Ureter (tissue), 1 donor: ENCODE results near the gene GMPPA. TPM values are rescaled to one million over a fixed set of nuclear protein-coding genes. Genes with fewer than 3 reads are reported as not detected.
A peak's percentile ranks its signal among the peaks of the same experiment; 100 is the strongest.

Experiments
- DNase-seq: peaks from one replicate; pipeline ENCODE4 v3.0.0-alpha.2; 2020; ENCODE audit warnings: low spot score
- total RNA-seq: library from RNA; stranded (reverse); gene quantifications from one replicate; pipeline ENCODE4 v1.2.4, GENCODE V29; 2023
- donor health status: DM: yes; HTN: yes; CAD: no.

GMPPA gene
- total RNA-seq, 1 donor from 2014 or later, result 31.9 TPM

GRCh38 chr2:219506153-219506801 is 7.6 kb downstream of the GMPPA start:
- no peak for DNase-seq

DNA sequence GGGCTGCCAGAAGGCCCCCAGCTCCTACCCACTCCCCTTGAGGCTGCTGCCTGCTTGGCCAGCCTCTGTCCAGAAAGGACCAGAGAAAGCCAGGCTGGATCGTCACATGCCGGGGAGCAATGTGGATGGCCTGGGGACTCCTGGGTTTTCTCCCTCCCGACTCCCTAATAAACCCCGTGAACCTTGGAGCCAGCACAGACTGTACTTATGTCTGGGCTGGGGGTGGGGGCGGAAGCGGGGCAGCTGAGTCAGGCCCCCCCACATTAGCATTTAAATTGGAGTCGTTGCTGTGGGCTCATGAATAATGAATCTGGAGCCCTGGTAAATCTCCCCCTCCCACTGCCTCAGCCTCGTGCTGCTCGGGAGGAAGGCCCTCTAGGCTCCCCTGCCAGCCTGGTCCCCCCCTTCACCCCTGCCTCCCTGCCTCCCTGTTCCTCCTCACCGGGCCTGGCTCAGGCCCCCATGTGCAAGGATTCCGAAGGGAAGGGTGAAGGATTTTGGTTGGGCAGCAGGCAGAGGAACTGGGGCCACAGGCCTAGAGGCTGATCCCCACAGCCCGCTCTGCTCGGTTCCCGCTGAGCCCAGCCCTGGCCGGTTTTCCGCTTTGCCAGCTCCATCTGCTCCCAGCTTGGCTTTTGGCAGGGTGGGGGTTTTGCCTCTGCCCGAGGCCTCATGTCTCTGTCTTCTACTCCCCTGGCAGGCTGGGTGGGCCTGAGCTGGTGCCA is 8.3 kb downstream of the GMPPA start:
- DNase-seq, result no peak

- no peak for DNase-seq
These were observed 9.1 kb downstream of the GMPPA start for GRCh38 chr2:219507581-219508443.

GRCh38 chr2:219508444-219508734 is 9.7 kb downstream of the GMPPA start:
- no peak for DNase-seq

- DNase-seq, result no peak
These were observed 10.5 kb downstream of the GMPPA start for GRCh38 chr2:219508971-219509779.

DNA sequence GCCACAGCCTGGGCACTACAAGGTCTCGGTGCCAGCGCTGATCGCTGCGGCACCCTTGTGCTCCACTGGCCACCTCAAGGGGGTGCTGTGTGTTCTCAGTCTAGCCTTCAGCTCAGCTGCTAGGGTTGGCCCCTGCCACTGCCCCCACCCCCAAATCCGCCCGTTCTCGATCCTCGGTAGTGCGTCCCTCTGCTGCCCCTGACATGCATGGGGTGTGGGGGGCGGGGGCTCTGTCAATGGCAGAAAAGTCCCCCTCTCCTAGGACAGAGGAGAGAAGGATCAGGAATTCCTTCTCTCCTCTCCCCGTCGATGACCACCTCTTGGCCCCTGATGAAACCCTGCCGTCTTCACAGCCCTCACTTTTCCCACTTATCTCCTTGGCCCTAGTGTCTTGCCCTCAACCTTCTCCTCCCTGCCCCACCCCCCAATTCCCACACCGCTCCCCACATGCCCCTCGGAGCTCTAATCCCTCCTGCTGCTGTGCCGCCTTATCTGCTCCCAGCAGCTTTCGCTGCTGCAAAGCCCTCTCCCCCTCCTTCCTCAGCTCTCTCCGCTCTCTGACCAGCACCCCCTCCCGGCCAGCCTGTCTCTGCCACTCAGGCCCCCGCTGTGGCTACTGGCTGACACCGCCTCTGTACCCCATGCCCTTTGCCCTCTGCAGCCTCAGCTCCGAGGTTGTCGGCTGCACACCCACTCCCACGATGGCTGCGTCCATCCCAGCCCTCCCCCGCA is 11.3 kb downstream of the GMPPA start:
- DNase-seq, result peak; percentile 63

- DNase-seq, result no peak
These were observed 11.9 kb downstream of the GMPPA start for GRCh38 chr2:219510512-219511135.

GRCh38 chr2:219511547-219512325 is 13.0 kb downstream of the GMPPA start:
- no peak for DNase-seq

DNA sequence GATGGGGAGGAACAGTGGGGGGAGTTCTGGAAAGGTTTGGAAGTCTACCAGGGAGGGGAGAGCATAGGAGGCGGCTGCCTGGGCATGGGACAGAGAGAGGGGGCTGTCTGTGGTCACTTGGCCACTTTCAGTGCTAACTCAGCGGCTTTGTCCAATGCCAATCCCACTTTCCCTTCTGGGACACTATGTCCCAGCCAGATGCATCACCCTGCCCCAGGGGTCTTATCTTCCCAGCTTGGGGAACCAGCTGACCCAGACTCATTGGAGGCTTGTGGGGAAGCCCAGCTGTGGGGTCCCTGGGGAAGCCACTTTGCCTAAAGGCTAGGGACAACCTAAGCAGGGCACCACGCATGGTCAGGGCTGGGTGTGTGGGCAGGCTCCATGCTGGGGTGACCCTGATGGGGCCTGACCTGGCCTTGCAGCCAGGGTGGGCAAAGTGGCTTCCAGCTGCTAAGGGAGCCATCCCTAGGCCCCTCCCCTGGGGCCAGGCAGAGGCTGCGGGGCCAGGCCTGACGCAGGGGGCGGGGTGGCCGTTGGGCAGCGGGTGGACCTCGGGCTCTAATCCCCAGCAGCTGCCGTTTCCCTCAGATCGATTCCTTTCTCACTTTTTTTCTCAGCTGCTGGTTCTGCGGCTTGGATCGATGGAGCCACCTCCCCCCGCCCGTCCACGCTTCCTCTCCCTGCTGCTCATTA is 14.0 kb downstream of the GMPPA start:
- no peak for DNase-seq

GRCh38 chr2:219513787-219514186 is 15.1 kb downstream of the GMPPA start:
- DNase-seq, result no peak

DNA sequence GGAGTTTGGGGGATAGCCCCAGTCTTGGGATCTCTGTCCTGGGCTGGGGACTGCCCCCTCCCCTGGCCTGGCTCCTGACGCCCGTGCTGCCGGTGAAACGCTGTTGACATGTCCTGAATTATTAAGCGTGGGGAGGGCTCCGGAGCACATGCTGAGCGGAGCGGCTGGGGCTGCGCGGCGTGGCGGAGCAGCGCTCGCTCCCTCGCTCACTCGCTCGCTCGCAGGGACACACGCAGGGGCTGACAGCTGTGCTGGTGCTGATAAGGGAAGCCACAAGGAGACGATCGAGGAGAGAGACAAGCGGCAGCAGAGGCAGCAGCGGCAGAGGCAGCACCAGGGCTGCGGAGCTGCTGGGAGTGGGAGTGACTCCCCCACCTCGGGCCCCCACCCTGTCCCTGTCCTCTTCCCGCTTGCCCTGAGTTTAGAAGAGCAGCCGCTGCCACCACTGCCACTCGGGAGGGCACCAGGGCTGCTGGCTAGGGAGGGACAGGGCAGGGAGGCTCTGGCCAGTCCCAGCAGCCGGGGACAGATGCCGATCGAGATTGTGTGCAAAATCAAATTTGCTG is 15.6 kb downstream of the GMPPA start, which contains the start of gene ASIC4:
Gene ASIC4, plus strand, starts transcription at position 287 of the 566 bp plus-strand sequence. Its CDS starts 243 bp downstream, at position 530.
- no peak for DNase-seq

- no peak for DNase-seq
These were observed 16.1 kb downstream of the GMPPA start for GRCh38 chr2:219514836-219515235.

DNA sequence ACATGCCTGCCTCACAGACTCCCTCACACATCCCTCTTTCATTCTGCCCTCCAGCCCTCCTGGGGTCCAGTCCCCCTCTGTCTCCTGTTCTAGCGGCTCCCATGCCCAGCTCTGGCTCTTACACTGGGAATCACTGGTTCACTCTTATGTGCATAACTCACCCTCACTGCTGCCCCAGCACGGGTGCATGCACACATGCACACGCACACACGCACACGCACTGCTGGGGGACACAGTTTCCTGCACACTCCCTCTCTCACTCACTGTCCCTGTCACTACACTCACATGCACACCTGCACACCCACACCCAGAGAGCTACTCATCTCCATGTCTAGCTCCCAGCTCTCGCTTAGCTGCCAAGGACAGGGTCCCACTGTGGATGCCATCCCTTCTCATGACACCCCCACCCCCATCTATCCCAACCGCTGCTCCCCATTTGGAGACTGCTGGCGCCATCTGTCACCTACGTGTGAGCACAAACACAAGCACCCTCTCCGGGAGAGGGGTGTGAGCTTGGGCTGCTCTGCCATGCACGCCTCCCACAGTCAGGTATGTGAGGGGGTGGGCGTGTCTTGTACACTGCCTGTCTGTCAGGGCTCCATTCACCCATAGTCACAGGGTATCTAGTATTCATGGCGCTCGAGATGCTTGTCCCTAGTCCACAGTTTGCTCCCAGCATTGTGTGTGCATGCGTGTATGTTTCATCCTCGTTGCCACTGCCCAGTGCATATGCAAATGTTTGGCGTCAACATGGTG is 17.4 kb downstream of the GMPPA start:
- DNase-seq, result no peak

GRCh38 chr2:219516888-219517287 is 18.2 kb downstream of the GMPPA start:
- no peak for DNase-seq

DNA sequence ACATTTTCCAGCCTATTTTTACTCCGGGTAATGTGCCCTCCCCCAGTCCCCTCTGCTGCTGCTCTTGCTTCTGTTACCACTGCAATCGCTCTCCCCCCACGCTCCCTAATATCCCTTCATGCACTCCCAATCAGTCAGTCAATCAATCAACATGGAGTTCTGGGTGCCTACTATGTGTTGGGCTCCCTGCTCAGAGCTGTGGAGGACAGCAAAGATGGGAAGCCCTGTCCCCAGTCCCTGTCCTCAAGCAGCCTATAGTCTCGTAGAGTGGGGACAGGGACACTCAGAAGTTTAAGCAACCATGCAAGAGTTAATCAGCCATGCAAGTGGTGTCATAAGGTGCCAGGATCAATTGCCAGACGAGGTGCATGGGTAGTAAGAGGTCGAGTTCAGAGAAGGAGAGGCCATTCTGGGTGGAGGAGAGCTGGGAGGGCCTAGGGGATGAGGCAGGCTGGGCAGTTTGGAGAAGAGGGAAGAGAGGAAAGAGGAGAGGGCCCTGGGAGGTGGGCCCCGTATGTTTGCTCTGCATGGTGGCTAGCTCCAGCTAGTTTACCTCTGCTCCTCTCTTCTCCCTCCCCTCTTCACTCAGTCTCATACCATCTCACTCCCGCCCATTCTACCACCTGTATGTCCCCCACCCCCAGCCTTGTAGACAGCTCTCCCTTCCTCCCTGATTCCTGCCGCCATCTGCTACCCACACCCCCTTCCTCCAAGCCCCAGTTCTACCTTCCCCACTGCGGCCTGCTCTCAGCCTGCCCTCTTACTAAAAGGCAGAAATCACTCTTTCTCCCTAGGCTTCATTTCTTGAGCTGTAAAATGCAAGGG is 19.5 kb downstream of the GMPPA start:
- no peak for DNase-seq

DNA sequence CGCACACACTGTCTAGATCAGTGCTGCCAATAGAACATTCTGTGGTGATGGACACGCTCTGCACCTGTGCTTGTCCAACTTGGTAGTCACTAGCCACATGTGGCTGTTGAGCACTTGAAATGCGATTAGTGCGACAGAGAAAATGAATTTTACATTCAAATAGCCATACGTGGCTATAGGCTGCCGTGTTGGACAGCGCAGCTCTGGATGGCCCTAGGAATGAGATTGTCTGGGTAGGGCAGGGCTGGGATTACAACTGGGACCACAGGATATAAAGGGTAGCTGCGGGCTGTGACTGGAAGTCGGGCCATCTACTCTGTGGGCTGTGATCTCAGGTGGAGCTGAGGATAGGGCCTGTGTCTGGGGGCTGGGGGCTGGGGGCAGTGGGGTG is 20.8 kb downstream of the GMPPA start:
- no peak for DNase-seq

GRCh38 chr2:219520079-219520478 is 21.4 kb downstream of the GMPPA start:
- DNase-seq, result no peak
